Measurements from ENCODE around the gene TIGD3. TPM values are rescaled to one million over a fixed set of nuclear protein-coding genes. Genes with fewer than 3 reads are reported as not detected.

Gene TIGD3
- total RNA-seq, 1 donor from 2014 or later: 1.4 TPM

DNA sequence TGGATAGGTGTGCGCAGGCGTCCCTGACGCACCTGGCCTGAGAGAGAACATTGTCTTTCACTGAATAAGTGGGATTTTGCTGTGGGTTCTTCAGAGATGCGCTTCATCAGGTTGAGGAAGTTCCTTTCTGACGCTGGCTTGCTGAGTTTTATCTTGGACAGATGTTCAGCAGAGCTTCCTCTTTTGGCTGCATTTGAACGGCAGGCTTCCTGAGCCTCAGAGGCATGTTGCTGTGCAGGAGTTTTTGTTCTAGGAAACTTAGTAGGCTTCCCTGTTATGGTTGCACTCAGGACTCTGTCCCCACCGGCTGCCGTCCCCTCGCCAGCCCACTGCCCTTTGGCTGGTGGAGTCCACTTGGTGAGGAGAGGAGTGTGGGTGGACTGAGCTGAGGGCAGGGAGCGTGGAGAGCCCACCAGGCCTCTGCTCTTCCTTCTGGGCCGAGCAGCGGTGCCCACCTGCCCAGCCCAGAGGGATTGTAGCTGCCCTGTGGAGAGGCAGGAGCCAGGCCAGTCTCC is 49.1 kb downstream of the TIGD3 start:
- no peaks in the 10 kb centered on the region for H3K27me3 Mint-ChIP-seq
- no peak for TF ChIP-seq CTCF (IDR thresholded peaks at IDR 0.05)
- peak overlapping the region; percentile 96 for H3K27ac Mint-ChIP-seq
- intact Hi-C loops (cut with micrococcal nuclease): loop anchor here (1.0 to 2.0 kb wide), 3 partner anchors 13 to 21 kb away; partner anchors contain the start of genes FRMD8 and SLC25A45
- H3K4me3 Mint-ChIP-seq: peak overlapping the region; percentile 75
- CTCF ChIA-PET: interaction anchor here (1.2 to 1.7 kb wide), 2 partner anchors 12 to 15 kb away, joined by 5 to 6 read pairs; no protein-coding TSS in a partner anchor
- POLR2A ChIA-PET: interaction anchor here (0.7 to 14.0 kb wide), 16 partner anchors 9 to 100 kb away, joined by 3 to 328 read pairs (median 4); partner anchors contain the start of genes FRMD8, MALAT1 and NEAT1
- peaks cover 49% of the 10 kb centered on the region for H3K4me1 Mint-ChIP-seq
- H3K36me3 Mint-ChIP-seq (ENCODE audit: low read depth): peaks cover 51% of the 10 kb centered on the region
- DNase-seq: peak; percentile 46
- ATAC-seq (ENCODE audit: low read depth): peak; percentile 73
- H3K9me3 Mint-ChIP-seq: no peaks in the 10 kb centered on the region

DNA sequence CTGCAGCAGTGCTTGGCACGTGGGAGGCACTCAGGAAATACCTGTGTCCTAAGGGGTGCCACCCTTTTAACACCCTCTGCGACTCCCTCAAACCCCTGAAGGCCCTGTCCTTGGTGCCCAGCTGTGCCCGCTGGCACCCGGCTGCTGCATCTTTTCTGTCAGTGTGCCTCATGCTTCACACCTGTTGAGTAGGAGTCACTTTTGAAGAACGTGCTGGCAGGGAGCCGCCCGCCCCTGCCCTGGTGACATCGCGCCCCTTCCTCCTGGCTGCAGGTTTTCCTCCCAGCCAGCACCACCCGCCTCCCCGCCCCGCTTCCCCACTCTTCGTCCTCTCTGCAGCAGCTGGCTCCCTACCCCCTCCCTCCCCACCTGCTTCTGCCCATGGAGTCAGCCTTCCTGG is 49.7 kb downstream of the TIGD3 start:
- no peak for ATAC-seq (ENCODE audit: low read depth)
- Mint-ChIP-seq H3K27me3 (no peaks in the 10 kb centered on the region), H3K27ac (peak overlapping the region; percentile 96), H3K4me1 (peaks cover 54% of the 10 kb centered on the region), H3K36me3 (ENCODE audit: low read depth) (peaks cover 53% of the 10 kb centered on the region), H3K4me3 (peak overlapping the region; percentile 28), H3K9me3 (no peaks in the 10 kb centered on the region)
- no peak for DNase-seq
- intact Hi-C loops (cut with micrococcal nuclease): no loop called here
- ChIA-PET CTCF (no interaction called here), POLR2A (interaction anchor here (0.6 to 14.0 kb wide), 12 partner anchors 13 to 100 kb away, joined by 3 to 328 read pairs (median 7); partner anchors contain the start of genes FRMD8, MALAT1 and NEAT1)
- no peak for TF ChIP-seq CTCF (IDR thresholded peaks at IDR 0.05)

DNA sequence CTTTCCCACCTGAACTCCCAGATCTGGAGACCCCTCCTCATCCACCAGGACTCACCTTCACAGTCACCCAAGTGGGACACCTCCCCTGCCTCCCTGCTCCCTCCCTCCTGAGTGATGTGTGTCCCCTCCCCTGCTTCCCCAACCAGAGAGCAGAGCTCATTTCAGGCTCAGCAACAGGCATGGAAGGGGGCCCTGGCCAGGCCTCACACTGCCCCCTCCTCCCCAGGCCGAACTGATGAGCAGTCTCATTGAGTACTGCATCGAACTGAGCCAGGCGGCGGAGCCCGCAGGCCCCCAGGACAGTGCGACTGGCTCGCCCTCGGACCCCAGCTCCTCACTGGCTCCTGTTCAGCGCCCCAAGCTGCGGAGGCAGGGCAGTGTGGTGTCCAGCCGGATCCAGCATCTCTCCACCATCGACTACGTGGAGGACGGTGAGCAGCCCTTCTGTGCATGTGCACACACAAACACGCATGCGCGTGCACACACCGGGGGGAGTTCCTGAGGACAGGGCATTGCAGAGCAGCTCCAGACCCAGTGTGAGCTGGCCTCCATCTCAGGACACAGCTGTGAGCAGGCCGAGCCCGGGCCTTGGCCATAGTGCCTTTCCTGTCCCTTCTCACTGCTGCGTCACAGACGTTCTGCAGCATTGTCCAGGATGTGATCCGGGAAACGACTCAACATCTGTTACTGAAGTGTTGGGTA is 50.2 kb downstream of the TIGD3 start:
- Mint-ChIP-seq H3K9me3 (no peaks in the 10 kb centered on the region), H3K4me1 (peaks cover 56% of the 10 kb centered on the region), H3K27ac (peak overlapping the region; percentile 96), H3K27me3 (no peaks in the 10 kb centered on the region), H3K4me3 (peak overlapping the region; percentile 28), H3K36me3 (ENCODE audit: low read depth) (peaks cover 52% of the 10 kb centered on the region)
- POLR2A ChIA-PET: interaction anchor here (0.6 to 14.0 kb wide), 9 partner anchors 14 to 256 kb away, joined by 3 to 328 read pairs (median 17); partner anchors contain the start of genes FRMD8, MALAT1 and NEAT1
- ATAC-seq (ENCODE audit: low read depth): no peak
- CTCF ChIA-PET: no interaction called here
- DNase-seq: no peak
- TF ChIP-seq CTCF (IDR thresholded peaks at IDR 0.05): no peak
- intact Hi-C loops (cut with micrococcal nuclease): no loop called here

Other genes starting within 250 kb of the TIGD3 start
- gene TM7SF2, start 242.9 kb upstream of the TIGD3 start, total RNA-seq: 24.6 and 25.4 TPM in 2 replicates
- 11.3 and 13.4 TPM in 2 replicates for gene ZNHIT2, start 237.1 kb upstream of the TIGD3 start, total RNA-seq
- gene FAU, start 232.6 kb upstream of the TIGD3 start, total RNA-seq: 1,416 and 1,501 TPM in 2 replicates
- gene MRPL49, start 232.4 kb upstream of the TIGD3 start, total RNA-seq: 60.0 and 62.4 TPM in 2 replicates
- 232 and 238 TPM in 2 replicates for gene SYVN1, start 220.2 kb upstream of the TIGD3 start, total RNA-seq
- gene SPDYC, start 184.5 kb upstream of the TIGD3 start, total RNA-seq: not detected in 2 replicates
- gene CAPN1, start 172.8 kb upstream of the TIGD3 start, total RNA-seq: 239 and 260 TPM in 2 replicates
- 37.1 and 43.4 TPM in 2 replicates for gene POLA2, start 92.8 kb upstream of the TIGD3 start, total RNA-seq
- 0.18 and 0.83 TPM in 2 replicates for gene CDC42EP2, start 39.9 kb upstream of the TIGD3 start, total RNA-seq
- gene DPF2, start 20.9 kb upstream of the TIGD3 start, total RNA-seq: 88.3 and 89.6 TPM in 2 replicates
- 11.4 and 12.3 TPM in 2 replicates for gene SLC25A45, start 27.9 kb downstream of the TIGD3 start, total RNA-seq
- 68.6 and 70.6 TPM in 2 replicates for gene FRMD8, start 31.9 kb downstream of the TIGD3 start, total RNA-seq
- gene NEAT1, start 68.0 kb downstream of the TIGD3 start, total RNA-seq: 578 and 699 TPM in 2 replicates
- gene MALAT1, start 144.3 kb downstream of the TIGD3 start, total RNA-seq: 12,540 and 18,961 TPM in 2 replicates
- 70.0 and 75.7 TPM in 2 replicates for gene SCYL1, start 170.3 kb downstream of the TIGD3 start, total RNA-seq
- gene LTBP3, start 203.6 kb downstream of the TIGD3 start, total RNA-seq: 25.0 and 25.3 TPM in 2 replicates
- gene ZNRD2, start 215.7 kb downstream of the TIGD3 start, total RNA-seq: 40.9 and 41.0 TPM in 2 replicates
- gene FAM89B, start 217.8 kb downstream of the TIGD3 start, total RNA-seq: 19.1 and 21.6 TPM in 2 replicates
- gene EHBP1L1, start 221.3 kb downstream of the TIGD3 start, total RNA-seq: 143 and 163 TPM in 2 replicates
- gene KCNK7, start 241.0 kb downstream of the TIGD3 start, total RNA-seq: 1.0 and 1.1 TPM in 2 replicates

All from activated B cell treated with CpG ODN at 0.5 μM for 24 hours (primary cell).